ENCODE measurements around the gene LIFR.
"Not testable (repeated sequence)": the region's sequence is repeated elsewhere in the genome, so short reads cannot be mapped to it uniquely, and the experiment has no call there.

DNA sequence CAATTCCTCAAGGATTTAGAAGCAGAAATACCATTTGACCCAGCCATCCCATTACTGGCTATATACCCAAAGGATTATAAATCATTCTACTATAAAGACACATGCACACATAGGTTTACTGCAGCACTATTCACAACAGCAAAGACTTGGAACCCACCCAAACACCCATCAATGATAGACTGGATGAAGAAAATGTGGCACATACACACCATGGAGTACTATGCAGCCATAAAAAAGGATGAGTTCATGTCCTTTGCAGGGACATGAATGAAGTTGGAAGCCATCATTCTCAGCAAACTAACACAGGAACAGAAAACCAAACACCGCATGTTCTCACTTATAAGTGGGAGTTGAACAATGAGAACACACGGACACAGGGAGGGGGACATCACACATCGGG, 39.8 kb downstream of the LIFR start:
- TF ChIP-seq, protein P1, sequence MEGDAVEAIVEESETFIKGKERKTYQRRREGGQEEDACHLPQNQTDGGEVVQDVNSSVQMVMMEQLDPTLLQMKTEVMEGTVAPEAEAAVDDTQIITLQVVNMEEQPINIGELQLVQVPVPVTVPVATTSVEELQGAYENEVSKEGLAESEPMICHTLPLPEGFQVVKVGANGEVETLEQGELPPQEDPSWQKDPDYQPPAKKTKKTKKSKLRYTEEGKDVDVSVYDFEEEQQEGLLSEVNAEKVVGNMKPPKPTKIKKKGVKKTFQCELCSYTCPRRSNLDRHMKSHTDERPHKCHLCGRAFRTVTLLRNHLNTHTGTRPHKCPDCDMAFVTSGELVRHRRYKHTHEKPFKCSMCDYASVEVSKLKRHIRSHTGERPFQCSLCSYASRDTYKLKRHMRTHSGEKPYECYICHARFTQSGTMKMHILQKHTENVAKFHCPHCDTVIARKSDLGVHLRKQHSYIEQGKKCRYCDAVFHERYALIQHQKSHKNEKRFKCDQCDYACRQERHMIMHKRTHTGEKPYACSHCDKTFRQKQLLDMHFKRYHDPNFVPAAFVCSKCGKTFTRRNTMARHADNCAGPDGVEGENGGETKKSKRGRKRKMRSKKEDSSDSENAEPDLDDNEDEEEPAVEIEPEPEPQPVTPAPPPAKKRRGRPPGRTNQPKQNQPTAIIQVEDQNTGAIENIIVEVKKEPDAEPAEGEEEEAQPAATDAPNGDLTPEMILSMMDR (conservative IDR thresholded peaks at IDR 0.05; ENCODE audit: low read length): not testable (repeated sequence)
- TF ChIP-seq EZH2phosphoT487 (IDR thresholded peaks at IDR 0.05; ENCODE audit: borderline replicate concordance): not testable (repeated sequence)

Measured in Loucy (cell line).